Measurements from ENCODE around the gene LBHD1.
A peak's percentile ranks its signal among the peaks of the same experiment; 100 is the strongest.
"Not testable (repeated sequence)": the region's sequence is repeated elsewhere in the genome, so short reads cannot be mapped to it uniquely, and the experiment has no call there.

LBHD1 gene

DNA sequence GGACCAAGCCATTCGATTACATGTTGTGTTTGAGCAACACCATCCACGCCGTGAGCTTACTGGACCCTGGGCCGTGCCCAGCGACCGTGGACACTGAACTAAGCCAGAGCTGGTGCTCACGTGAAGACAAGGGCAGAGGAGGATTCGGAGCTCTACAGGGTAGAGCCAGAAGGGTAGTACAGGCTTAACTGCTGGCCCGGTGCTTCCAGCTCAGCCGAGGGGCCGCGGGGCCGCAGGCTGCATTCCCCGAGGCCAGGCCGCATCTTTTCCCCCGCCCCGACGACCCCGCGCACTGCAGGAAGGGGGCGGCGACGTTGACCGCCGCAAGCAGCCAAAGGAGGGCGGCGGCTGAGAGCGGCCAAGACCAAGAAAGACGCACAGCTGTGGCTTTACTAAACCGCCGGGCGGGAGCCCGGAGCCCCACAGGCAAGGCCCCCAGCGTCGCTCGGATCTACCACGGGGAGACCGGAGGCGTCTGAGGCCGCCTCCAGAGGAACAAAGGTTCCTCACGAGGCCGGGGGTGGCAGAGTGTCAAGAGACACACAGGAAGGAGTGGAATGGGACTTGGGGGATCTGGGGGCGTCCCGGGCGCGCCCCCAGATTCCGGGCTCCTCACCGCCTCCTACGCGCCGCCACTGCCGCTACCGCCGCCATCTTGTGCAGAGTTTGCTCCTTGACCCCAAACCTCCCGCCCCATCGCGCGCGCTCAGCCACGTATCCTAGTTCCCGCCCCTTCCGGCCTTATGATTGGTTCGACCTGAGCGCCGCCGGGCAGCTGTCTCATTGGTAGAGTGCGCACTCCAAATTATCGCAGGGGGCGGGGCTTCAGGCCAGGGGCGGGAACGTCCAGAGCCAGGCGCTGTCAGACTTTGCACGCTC, 25.9 kb downstream of the LBHD1 start, which contains the start of gene GANAB:
GANAB (minus strand) TSS at position 668 of the 879 bp plus-strand sequence; CDS start at position 654, 14 bp downstream.
- peak within 1 kb of the TSS; percentile 97 for H3K4me3 Mint-ChIP-seq
- CTCF ChIA-PET: interaction anchor here (1.2 to 1.3 kb wide), 2 partner anchors 19 to 53 kb away, joined by 3 to 4 read pairs; partner anchors contain the start of genes C11orf98 and CSKMT
- H3K4me1 Mint-ChIP-seq: peaks cover 46% of the 10 kb centered on the region
- H3K27me3 Mint-ChIP-seq: no peaks in the 10 kb centered on the region
- peak; percentile 100 for DNase-seq
- H3K27ac Mint-ChIP-seq: peak within 1 kb of the TSS; percentile 97
- no peaks in the 10 kb centered on the region for H3K9me3 Mint-ChIP-seq
- H3K36me3 Mint-ChIP-seq: peaks cover 30% of the 10 kb centered on the region

DNA sequence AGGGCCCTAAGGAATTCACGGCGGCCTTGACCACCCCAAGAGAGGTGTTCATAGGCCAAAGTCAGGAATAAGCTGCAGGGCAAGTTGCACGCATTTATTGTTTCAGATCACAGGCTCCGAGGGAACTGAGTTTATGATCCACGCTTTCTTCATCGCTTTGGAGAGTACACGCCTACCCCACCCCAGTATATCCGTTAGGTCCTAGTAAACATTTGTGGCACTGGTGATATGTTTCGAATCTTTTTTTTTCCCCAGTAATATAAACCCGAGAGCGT, 26.5 kb downstream of the LBHD1 start:
- Mint-ChIP-seq H3K9me3 (no peaks in the 10 kb centered on the region), H3K27ac (peak overlapping the region; percentile 97), H3K27me3 (no peaks in the 10 kb centered on the region), H3K36me3 (peaks cover 32% of the 10 kb centered on the region), H3K4me3 (peak overlapping the region; percentile 97), H3K4me1 (peaks cover 48% of the 10 kb centered on the region)
- no peak for DNase-seq
- CTCF ChIA-PET: no interaction called here

DNA sequence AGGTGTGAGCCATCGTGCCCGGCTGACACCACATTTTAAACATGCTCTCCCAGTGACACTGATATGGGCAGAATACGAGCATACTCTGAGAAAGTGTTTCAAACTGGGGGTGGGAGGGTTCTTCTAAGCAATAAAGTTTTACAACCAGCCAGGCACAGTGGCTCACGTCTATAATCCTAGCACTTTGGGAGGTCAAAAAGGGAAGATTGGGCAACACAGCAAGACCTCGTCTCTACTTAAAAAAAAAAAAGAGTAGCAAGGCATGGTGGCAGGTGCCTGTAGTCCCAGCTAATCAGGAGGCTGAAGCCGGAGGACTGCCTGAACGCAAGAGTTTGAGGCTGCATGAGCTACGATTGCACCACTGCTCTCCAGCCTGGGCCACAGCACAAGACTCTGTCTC, 27.8 kb downstream of the LBHD1 start:
- no peaks in the 10 kb centered on the region for H3K27me3 Mint-ChIP-seq
- H3K4me3 Mint-ChIP-seq: peak overlapping the region; percentile 37
- H3K9me3 Mint-ChIP-seq: no peaks in the 10 kb centered on the region
- peaks cover 54% of the 10 kb centered on the region for H3K4me1 Mint-ChIP-seq
- H3K27ac Mint-ChIP-seq: peak overlapping the region; percentile 62
- DNase-seq: no peak
- CTCF ChIA-PET: interaction anchor here (1.1 kb wide), 1 partner anchor 250 kb away, joined by 4 read pairs; no protein-coding TSS in a partner anchor
- H3K36me3 Mint-ChIP-seq: peaks cover 31% of the 10 kb centered on the region

DNA sequence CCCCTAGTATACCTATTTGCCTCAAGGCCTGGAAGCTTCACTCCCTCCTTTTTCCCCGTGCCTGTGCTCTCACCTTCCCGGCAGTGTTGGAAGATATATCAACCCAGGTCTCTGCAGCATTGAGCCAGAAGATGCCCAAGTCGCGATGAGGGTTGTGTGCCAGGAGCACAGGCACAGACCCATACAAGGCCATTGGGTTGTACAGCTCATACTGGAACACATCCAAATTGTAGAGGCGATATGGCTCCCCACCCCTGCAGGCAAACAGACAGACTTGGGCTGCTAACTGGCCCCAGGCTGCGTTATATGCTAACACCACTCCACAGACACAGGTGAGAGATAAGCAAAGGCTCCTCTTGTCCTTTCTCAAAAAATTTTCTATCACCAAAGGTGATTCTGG, 39.6 kb downstream of the LBHD1 start:
- H3K4me1 Mint-ChIP-seq: peaks cover 21% of the 10 kb centered on the region
- H3K9me3 Mint-ChIP-seq: no peaks in the 10 kb centered on the region
- peaks cover 70% of the 10 kb centered on the region for H3K36me3 Mint-ChIP-seq
- no peak for DNase-seq
- CTCF ChIA-PET: interaction anchor here (0.6 kb wide), 1 partner anchor 9 kb away, joined by 3 read pairs; no protein-coding TSS in a partner anchor
- peak overlapping the region; percentile 15 for H3K27ac Mint-ChIP-seq
- no peak overlapping the region for H3K4me3 Mint-ChIP-seq
- H3K27me3 Mint-ChIP-seq: no peaks in the 10 kb centered on the region

DNA sequence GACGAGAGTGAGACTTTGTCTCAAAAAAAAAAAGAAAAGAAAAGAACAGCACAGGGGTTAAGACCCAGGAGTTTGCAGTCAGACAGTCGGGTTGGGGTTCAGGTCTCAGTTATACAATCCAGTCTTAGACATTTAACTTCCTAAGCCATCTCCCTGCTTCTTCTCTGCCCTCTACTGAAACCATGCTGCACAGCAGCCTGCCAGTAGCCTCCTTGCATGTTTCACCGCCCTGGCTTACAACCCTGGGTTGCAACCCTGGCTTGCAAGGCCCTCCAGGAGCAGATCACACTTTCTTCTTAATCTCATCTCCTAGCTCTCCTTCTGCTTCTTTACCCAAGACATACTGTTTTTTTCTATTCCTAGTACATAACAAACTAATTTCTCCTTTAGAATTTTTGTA, 44.4 kb downstream of the LBHD1 start:
- CTCF ChIA-PET: interaction anchor here (1.5 kb wide), 1 partner anchor 35 kb away, joined by 8 read pairs; no protein-coding TSS in a partner anchor
- peak; percentile 44 for DNase-seq
- Mint-ChIP-seq H3K27ac (peak overlapping the region; percentile 34), H3K27me3 (no peaks in the 10 kb centered on the region), H3K4me1 (no peaks in the 10 kb centered on the region), H3K9me3 (no peaks in the 10 kb centered on the region), H3K36me3 (peaks cover 62% of the 10 kb centered on the region), H3K4me3 (no peak overlapping the region)

DNA sequence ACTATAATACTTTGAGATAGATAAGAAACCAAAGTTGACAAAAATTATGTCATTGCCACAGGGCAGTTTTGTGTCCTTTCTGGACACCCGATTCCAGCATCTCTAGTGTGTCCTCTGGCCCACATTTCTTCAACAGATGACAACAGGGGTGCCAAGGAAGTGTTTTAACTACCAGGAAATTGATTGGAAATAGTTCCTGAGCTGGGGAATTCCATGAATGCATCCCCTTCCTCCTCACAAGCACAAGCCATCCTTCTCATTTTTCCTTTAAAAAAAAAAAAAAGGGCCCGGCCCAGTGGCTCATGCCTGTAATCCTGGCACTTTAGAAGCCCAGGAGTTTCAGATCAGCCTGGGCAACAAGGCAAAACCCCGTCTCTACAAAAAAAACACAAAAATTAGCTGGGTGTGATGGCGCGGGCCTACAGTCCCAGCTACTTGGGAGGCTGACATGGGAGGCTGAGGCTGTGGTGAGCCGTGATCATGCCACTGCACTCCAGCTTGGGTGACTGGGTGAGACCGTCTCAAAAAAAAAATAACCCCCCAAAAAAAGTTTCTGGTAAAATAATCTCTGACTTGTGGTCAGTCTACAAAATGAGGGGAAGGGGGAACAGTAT, 49.5 kb downstream of the LBHD1 start:
- H3K27ac Mint-ChIP-seq: peak overlapping the region; percentile 97
- H3K9me3 Mint-ChIP-seq: no peaks in the 10 kb centered on the region
- H3K4me1 Mint-ChIP-seq: peaks cover 30% of the 10 kb centered on the region
- peaks cover 3% of the 10 kb centered on the region for H3K27me3 Mint-ChIP-seq
- peak overlapping the region; percentile 80 for H3K4me3 Mint-ChIP-seq
- CTCF ChIA-PET: interaction anchor here (0.6 to 1.5 kb wide), 4 partner anchors 31 to 72 kb away, joined by 3 to 4 read pairs (median 3); partner anchors contain the start of genes C11orf98, CSKMT and TUT1
- H3K36me3 Mint-ChIP-seq: peaks cover 44% of the 10 kb centered on the region
- no peak for DNase-seq

DNA sequence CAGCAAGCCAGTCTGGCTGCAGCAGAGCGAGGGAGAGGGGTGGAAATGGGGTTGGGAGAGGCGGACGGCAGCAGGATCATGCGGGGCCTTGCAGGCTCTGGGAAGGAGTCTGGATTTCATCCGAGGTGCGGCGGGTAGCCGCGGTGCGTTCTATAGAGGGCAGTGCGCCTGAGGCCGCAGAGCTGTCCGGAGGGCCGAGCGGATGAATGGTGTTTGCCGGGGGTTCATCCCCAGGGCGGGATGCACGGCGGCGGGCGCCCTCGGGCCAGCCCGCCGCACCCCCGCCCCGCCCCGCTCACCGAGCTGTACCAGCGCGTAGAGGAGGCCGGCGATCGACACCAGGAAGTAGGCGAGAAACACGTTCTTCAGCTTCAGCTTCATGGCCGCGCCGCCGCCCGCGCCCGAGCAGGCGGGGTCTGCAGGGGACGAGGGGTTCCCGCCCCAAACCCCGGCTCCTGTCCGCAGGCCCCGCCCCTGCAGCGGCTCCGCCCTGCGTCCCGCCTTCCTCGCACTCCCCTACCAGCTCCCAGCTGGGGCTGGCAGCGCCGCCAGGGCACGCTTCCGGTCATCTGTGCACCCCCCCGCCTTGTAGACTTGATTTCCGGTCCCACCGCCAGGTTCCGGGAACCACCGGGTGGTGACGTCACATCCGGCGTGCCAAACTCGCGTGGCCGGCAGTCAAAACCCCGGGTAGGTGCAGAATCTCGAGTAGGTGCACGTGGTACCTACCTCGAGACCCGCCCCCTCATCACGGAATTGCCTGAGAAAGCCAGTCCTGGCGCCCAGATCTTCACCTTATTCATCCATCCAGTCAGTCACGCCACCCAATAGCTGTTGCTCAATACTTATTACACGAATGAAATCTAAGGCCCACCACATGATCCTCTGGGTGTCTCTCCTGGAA, 50.2 kb downstream of the LBHD1 start, which contains the start of gene B3GAT3:
B3GAT3 (minus strand) TSS at position 420 of the 904 bp plus-strand sequence; CDS start at position 381, 39 bp downstream.
- Mint-ChIP-seq H3K27ac (peak within 1 kb of the TSS; percentile 97), H3K27me3 (peaks cover 3% of the 10 kb centered on the region)

DNA sequence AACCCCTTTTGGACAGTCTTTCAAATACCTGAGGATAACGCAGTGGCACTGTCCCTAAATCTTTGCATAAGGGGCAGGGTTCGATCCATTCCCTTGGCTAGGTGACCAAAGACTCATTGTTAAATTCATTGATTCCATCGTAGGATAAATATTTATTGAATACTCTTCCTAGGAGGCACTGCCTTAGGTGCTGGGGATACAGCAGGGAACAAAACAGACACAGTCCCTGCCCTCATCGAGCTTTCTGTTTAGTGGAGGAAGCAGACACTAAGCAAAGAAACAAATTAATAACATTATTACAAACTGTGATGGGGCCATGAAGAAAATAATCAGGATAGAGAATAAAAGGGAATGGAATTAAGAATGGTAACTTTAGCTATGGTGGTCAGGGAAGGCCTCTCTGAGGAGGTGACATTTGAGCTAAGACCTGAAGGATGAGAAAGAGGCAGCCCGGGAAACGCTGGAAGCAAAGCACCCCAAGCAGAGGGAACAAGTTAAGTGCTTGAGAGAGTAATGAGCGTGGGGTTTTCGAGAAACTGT, 51.0 kb downstream of the LBHD1 start:
- Mint-ChIP-seq H3K27ac (peak overlapping the region; percentile 97), H3K36me3 (peaks cover 41% of the 10 kb centered on the region), H3K4me3 (peak overlapping the region; percentile 90)

More for the DNA sequence above, 50.2 kb downstream of the LBHD1 start, which contains the start of gene B3GAT3:
- H3K4me3 Mint-ChIP-seq: peak within 1 kb of the TSS; percentile 90
- H3K36me3 Mint-ChIP-seq: peaks cover 43% of the 10 kb centered on the region
- CTCF ChIA-PET: interaction anchor here (0.7 to 3.5 kb wide), 6 partner anchors 10 to 73 kb away, joined by 3 to 10 read pairs (median 4); partner anchors contain the start of genes C11orf98, CSKMT and MTA2
- H3K9me3 Mint-ChIP-seq: no peaks in the 10 kb centered on the region
- DNase-seq: peak; percentile 98
- peaks cover 31% of the 10 kb centered on the region for H3K4me1 Mint-ChIP-seq

DNA sequence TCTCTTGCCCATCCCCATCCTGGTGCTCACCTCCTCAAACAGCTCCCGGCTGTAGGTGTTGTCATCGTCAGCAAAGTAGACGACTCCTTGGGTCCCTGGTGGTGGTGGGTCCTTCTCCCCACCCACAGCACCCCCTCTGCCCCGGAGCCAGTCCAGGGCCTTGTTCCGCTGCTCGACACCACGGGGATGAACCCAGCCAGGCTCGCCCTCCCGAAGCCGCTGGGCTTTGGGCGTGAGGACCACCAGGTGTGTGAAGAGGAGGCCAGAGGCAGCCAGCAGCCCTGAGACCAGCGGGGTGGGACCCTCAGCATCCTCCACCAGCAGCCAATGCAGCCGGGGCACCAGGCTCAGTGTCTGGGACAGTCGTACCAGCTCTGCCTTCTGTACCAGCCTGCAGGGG, 55.1 kb downstream of the LBHD1 start:
- H3K9me3 Mint-ChIP-seq, CTCF ChIA-PET, DNase-seq, H3K27me3 Mint-ChIP-seq, H3K4me3 Mint-ChIP-seq, H3K27ac Mint-ChIP-seq: not testable (repeated sequence)
- peaks cover 36% of the 10 kb centered on the region for H3K36me3 Mint-ChIP-seq
- peaks cover 54% of the 10 kb centered on the region for H3K4me1 Mint-ChIP-seq

More for the DNA sequence above, 51.0 kb downstream of the LBHD1 start:
- CTCF ChIA-PET: interaction anchor here (0.6 to 3.5 kb wide), 7 partner anchors 9 to 196 kb away, joined by 3 to 10 read pairs (median 3); partner anchors contain the start of genes C11orf98, CSKMT and MTA2
- peaks cover 3% of the 10 kb centered on the region for H3K27me3 Mint-ChIP-seq
- DNase-seq: no peak
- H3K4me1 Mint-ChIP-seq: peaks cover 36% of the 10 kb centered on the region
- no peaks in the 10 kb centered on the region for H3K9me3 Mint-ChIP-seq

DNA sequence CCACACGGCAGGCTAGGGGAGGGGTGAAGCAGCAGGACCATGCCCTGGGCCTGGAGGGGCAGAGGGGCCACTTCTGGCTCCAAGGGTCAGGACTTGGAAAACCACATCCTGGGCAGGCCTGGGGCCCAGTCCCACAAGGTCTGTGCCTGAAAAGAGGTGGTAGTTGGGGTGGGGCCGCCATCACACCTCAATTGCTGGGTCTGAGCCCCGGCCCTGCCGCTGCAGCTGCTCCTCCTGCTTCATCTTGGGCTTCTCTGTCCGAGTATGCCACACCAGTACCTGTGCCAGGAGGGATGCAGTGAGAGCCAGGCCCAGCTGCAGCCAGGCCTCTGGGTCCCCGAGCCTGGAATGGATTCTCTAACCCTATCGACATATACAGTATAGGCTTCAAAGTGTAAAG, 56.5 kb downstream of the LBHD1 start:
- Mint-ChIP-seq H3K36me3 (peaks cover 33% of the 10 kb centered on the region), H3K4me1 (peaks cover 57% of the 10 kb centered on the region), H3K9me3 (no peaks in the 10 kb centered on the region), H3K27me3 (no peaks in the 10 kb centered on the region), H3K4me3 (no peak overlapping the region), H3K27ac (no peak overlapping the region)
- CTCF ChIA-PET: no interaction called here
- no peak for DNase-seq

DNA sequence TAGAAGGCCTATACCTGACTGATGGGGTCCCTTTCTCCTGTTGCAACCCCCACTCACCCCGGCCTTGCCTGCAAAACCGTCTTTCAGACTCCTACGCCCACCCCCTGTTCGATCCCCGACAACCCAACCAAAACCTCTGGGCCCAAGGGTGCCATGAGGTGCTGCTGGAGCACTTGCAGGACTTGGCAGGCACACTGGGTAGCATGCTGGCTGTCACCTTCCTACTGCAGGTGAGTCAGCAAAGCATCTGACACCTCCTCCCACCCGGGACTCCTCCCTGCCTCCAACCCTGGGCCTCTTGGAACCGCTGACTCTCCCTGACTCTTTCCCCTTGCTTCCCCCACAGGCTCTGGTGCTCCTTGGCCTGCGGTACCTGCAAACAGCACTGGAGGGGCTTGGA, 57.8 kb downstream of the LBHD1 start:
- Mint-ChIP-seq H3K9me3 (no peaks in the 10 kb centered on the region), H3K27me3 (no peaks in the 10 kb centered on the region), H3K4me1 (peaks cover 57% of the 10 kb centered on the region), H3K4me3 (no peak overlapping the region), H3K36me3 (peaks cover 39% of the 10 kb centered on the region), H3K27ac (peak overlapping the region; percentile 88)
- CTCF ChIA-PET: interaction anchor here (1.6 to 5.4 kb wide), 2 partner anchors 21 to 189 kb away, joined by 5 to 44 read pairs; partner anchors contain the start of gene TUT1
- DNase-seq: peak; percentile 33

DNA sequence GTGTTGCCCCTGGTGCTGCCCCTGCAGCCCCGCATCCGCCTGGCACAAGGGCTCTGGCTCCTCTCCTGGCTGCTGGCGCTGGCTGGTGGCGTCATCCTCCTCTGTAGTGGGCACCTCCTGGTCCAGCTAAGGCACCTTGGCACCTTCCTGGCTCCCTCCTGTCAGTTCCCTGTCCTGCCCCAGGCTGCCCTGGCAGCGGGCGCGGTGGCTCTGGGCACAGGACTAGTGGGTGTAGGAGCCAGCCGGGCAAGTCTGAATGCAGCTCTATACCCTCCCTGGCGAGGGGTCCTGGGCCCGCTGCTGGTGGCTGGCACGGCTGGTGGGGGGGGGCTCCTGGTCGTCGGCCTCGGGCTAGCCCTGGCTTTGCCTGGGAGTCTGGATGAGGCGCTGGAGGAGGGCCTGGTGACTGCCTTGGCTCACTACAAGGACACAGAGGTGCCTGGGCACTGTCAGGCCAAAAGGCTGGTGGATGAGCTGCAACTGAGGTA, 58.7 kb downstream of the LBHD1 start:
- Mint-ChIP-seq H3K4me3 (peak overlapping the region; percentile 56), H3K36me3 (peaks cover 39% of the 10 kb centered on the region), H3K27me3 (no peaks in the 10 kb centered on the region), H3K9me3 (no peaks in the 10 kb centered on the region), H3K4me1 (peaks cover 61% of the 10 kb centered on the region), H3K27ac (peak overlapping the region; percentile 87)
- DNase-seq: no peak
- CTCF ChIA-PET: interaction anchor here (1.5 to 5.4 kb wide), 3 partner anchors 20 to 189 kb away, joined by 4 to 44 read pairs (median 5); partner anchors contain the start of gene TUT1

Data from activated naive CD4-positive, alpha-beta T cell treated with anti-CD3 and anti-CD28 coated beads, Interleukin-2, amount 10 ng/mL, durations not matched to agents 7 days and 5 days (primary cell).